8988T (cell line): ENCODE results near the gene PIR.

Source experiments
- DNase-seq: peaks from one replicate; pipeline ENCODE4 v3.0.0; 2011

The PIR gene

GRCh38 chrX:15343075-15343476, 150.1 kb downstream of the PIR start:
- no peak for DNase-seq

- no peak for DNase-seq
Observed at GRCh38 chrX:15340867-15341266, 152.3 kb downstream of the PIR start.

GRCh38 chrX:15336023-15336413, 157.1 kb downstream of the PIR start:
- no peak for DNase-seq

- peak; percentile 68 for DNase-seq
Observed at GRCh38 chrX:15335135-15336022, 157.8 kb downstream of the PIR start, which contains the start of gene PIGA. PIGA (minus strand) TSS chrX:15335523; CDS start chrX:15331930, 3,593 bp downstream.
